GM23338 (cell line): ENCODE results near the gene ZNF491.

Experiments
- CTCF ChIP-seq, 2 experiments: fragments of 200-600 bp in 1 of 2; sonication (generic) in 1 of 2; conservative IDR thresholded peaks; 2 replicates each; pipeline versions ENCODE4 v1.5.1 to v1.6.1; 2016 to 2017; ENCODE audit warnings: antibody characterized with exemption in 2 of 2, low read depth in 2 of 2, mild to moderate bottlenecking in 2 of 2, moderate library complexity in 1 of 2
- EZH2 ChIP-seq: fragments of 200-600 bp; sonication (generic); IDR thresholded peaks from one replicate; pipeline ENCODE4 v1.8.0; 2017; ENCODE audit warnings: antibody characterized with exemption, mild to moderate bottlenecking, low read depth; ENCODE audit not compliant: unreplicated experiment
- TF ChIP-seq, protein P1 (sequence below): IDR thresholded peaks from one replicate; pipeline ENCODE4 v1.6.1; 2018; ENCODE audit warnings: antibody characterized with exemption; ENCODE audit not compliant: unreplicated experiment

GRCh38 chr19:11848200-11848593 is 49.9 kb downstream of the ZNF491 start:
- TF ChIP-seq CTCF (conservative IDR thresholded peaks at IDR 0.05; ENCODE audit: low read depth in 2 of 2) (no peak), EZH2 (no peak)
- TF ChIP-seq, protein P1, sequence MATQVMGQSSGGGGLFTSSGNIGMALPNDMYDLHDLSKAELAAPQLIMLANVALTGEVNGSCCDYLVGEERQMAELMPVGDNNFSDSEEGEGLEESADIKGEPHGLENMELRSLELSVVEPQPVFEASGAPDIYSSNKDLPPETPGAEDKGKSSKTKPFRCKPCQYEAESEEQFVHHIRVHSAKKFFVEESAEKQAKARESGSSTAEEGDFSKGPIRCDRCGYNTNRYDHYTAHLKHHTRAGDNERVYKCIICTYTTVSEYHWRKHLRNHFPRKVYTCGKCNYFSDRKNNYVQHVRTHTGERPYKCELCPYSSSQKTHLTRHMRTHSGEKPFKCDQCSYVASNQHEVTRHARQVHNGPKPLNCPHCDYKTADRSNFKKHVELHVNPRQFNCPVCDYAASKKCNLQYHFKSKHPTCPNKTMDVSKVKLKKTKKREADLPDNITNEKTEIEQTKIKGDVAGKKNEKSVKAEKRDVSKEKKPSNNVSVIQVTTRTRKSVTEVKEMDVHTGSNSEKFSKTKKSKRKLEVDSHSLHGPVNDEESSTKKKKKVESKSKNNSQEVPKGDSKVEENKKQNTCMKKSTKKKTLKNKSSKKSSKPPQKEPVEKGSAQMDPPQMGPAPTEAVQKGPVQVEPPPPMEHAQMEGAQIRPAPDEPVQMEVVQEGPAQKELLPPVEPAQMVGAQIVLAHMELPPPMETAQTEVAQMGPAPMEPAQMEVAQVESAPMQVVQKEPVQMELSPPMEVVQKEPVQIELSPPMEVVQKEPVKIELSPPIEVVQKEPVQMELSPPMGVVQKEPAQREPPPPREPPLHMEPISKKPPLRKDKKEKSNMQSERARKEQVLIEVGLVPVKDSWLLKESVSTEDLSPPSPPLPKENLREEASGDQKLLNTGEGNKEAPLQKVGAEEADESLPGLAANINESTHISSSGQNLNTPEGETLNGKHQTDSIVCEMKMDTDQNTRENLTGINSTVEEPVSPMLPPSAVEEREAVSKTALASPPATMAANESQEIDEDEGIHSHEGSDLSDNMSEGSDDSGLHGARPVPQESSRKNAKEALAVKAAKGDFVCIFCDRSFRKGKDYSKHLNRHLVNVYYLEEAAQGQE: no peak
